IPS DF 6.9 (cell line): ENCODE data around the gene CCDC57.
"Not testable (repeated sequence)": the region's sequence is repeated elsewhere in the genome, so short reads cannot be mapped to it uniquely, and the experiment has no call there.

Source experiments
- DNase-seq: peaks from one replicate; pipeline ENCODE4 v3.0.0-alpha.2; 2013; ENCODE audit warnings: low read depth, low spot score
- H3K27ac ChIP-seq: one replicate; pipeline ENCODE4 v1.5.1; 2013; ENCODE audit warnings: low read length, control low read depth
- H3K27me3 ChIP-seq: 2 replicates; pipeline ENCODE4 v1.6.1; 2013; ENCODE audit warnings: mild to moderate bottlenecking, low read length; ENCODE audit not compliant: control insufficient read depth, insufficient read depth
- H3K36me3 ChIP-seq: 2 replicates; pipeline ENCODE4 v1.6.1; 2013; ENCODE audit warnings: low read length; ENCODE audit not compliant: control insufficient read depth, insufficient read depth
- H3K4me1 ChIP-seq: 2 replicates; pipeline ENCODE4 v1.6.1; 2013; ENCODE audit warnings: low read length; ENCODE audit not compliant: control insufficient read depth, insufficient read depth
- H3K4me3 ChIP-seq: 2 replicates; pipeline ENCODE4 v1.5.1; 2013; ENCODE audit warnings: mild to moderate bottlenecking, low read length
- H3K9me3 ChIP-seq: 2 replicates; pipeline ENCODE4 v1.6.1; 2013; ENCODE audit warnings: low read length, inconsistent platforms; ENCODE audit not compliant: control insufficient read depth, insufficient read depth
- WGBS: extraction: QIAGEN DNeasy Blood & Tissue Kit; methylation state at CpG from one replicate; pipeline ENCODE4 v1.1.7; 2013; ENCODE audit warnings: mixed read lengths, missing lambda C conversion rate; ENCODE audit not compliant: insufficient read length, insufficient coverage; 5-methylcytosine and 5-hydroxymethylcytosine counted together

CCDC57 gene

DNA sequence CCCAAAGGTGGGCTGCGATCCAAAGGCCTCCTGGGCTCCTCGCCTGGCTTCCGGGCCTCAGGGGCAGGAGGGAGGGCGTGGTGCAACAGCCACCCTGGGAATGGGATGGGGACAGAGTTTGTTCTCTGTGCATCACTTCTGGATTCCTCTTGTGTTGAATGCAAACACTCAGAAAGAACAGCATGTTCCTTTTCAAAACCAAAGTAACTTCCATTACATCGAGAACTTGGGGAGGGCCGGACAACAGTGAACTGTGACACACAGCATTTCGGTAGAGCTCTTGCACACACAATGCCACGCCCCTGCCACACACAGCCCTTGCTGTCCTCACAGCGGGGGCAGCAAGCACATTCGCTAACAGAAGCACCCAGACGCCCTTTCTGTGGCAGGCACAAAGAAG is 78.5 kb downstream of the CCDC57 start:
- no peak overlapping the region for H3K27ac ChIP-seq

DNA sequence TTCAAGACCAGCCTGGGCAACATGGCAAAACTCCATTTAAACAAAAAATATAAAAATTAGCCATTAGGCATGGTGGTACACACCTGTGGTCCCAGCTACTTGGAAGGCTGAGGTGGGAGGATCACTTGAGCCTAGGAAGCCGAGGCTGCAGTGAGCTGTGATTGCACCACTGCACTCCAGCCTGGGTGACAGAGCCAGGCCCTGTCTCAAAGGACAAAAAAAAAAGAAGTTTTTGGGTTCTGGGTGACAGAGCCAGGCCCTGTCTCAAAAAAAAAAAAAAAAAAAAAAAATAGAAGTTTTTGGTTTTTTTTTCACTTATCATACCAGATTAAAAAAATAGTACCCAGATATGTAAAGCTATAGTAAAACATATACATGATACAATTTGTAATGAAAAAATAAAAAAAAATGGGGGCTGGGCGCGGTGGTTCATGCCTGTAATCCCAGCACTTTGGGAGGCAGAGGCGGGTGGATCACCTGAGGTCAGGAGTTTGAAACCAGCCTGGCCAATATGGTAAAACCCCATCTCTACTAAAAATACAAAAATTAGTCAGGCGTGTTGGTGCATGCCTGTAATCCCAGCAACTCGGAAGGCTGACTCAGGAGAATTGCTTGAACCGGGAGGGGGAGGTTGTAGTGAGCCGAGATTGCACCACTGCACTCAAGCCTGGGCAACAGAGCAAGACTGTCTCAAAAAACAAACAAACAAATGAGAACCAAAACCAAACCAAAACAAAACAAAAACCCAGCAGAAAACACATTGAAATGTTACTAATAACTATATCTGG is 79.3 kb downstream of the CCDC57 start:
- not testable (repeated sequence) for H3K27me3 ChIP-seq, H3K4me3 ChIP-seq, H3K36me3 ChIP-seq, H3K9me3 ChIP-seq, H3K4me1 ChIP-seq, H3K27ac ChIP-seq, DNase-seq
- no CpG with 5 or more reads among the region's 8 CpGs for WGBS

More for the DNA sequence above, 78.5 kb downstream of the CCDC57 start:
- H3K9me3 ChIP-seq, result no peaks in the 10 kb centered on the region
- H3K36me3 ChIP-seq, result no peaks in the 10 kb centered on the region
- WGBS, result no CpG with 5 or more reads among the region's 11 CpGs
- DNase-seq, result no peak
- H3K4me3 ChIP-seq, result no peak overlapping the region
- H3K27me3 ChIP-seq, result no peaks in the 10 kb centered on the region
- H3K4me1 ChIP-seq, result no peaks in the 10 kb centered on the region

GRCh38 chr17:82129095-82129494 is 83.5 kb downstream of the CCDC57 start:
- H3K36me3 ChIP-seq, result no peaks in the 10 kb centered on the region
- H3K4me3 ChIP-seq, result no peak overlapping the region
- H3K27me3 ChIP-seq, result no peaks in the 10 kb centered on the region
- WGBS, result no CpG with 5 or more reads among the region's 4 CpGs
- H3K4me1 ChIP-seq, result no peaks in the 10 kb centered on the region
- no peaks in the 10 kb centered on the region for H3K9me3 ChIP-seq
- no peak for DNase-seq
- no peak overlapping the region for H3K27ac ChIP-seq

DNA sequence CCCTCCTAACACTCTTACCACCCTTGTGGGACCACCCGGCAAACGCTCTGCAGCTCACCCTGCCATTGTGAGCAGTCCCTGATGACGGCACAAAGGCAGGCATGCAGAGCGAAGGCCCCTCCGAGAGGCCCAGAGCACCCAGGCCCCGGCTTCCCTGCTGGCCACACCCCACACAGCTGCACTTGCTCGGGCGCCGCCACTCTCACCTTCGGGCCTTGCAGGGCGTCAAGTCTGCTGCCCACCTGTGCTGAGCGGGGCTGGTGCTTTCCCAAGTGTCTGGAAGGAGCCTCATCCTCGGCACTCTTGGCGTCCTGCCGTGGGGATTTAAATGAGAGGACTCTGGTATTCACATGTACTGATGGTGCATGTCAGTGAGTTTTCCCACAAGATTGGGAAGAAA is 84.4 kb downstream of the CCDC57 start:
- H3K27me3 ChIP-seq, result no peaks in the 10 kb centered on the region
- no peaks in the 10 kb centered on the region for H3K36me3 ChIP-seq
- no peaks in the 10 kb centered on the region for H3K9me3 ChIP-seq
- H3K4me1 ChIP-seq, result no peaks in the 10 kb centered on the region
- no peak overlapping the region for H3K4me3 ChIP-seq
- DNase-seq, result no peak
- WGBS, result no CpG with 5 or more reads among the region's 15 CpGs
- H3K27ac ChIP-seq, result no peak overlapping the region

DNA sequence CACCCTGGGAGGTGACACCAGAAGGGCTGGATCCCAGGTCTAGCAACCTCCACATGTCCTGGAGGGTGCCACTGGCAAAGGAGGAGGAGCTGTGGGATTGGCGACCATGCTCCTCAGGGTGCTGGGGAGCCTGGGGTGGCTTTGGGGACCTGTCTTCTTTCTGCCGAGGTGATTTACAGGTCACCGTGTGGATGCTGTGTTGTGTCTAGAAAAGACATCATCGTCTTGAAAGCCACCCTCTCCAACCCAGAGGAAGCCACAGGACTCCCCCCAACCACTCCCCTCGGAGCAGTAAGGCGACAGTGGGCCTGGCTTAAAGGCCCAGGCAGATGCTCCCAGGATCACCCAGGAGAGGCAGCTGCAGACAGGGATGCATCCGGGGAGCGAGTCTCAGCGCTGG is 84.9 kb downstream of the CCDC57 start:
- H3K9me3 ChIP-seq, result no peaks in the 10 kb centered on the region
- WGBS, result no CpG with 5 or more reads among the region's 9 CpGs
- no peaks in the 10 kb centered on the region for H3K36me3 ChIP-seq
- no peaks in the 10 kb centered on the region for H3K4me1 ChIP-seq
- no peaks in the 10 kb centered on the region for H3K27me3 ChIP-seq
- no peak overlapping the region for H3K27ac ChIP-seq
- no peak overlapping the region for H3K4me3 ChIP-seq
- no peak for DNase-seq

GRCh38 chr17:82127315-82127595 is 85.4 kb downstream of the CCDC57 start:
- DNase-seq, result no peak
- Histone ChIP-seq H3K27ac (no peak overlapping the region), H3K27me3 (no peaks in the 10 kb centered on the region), H3K4me3 (no peak overlapping the region), H3K9me3 (no peaks in the 10 kb centered on the region), H3K36me3 (no peaks in the 10 kb centered on the region), H3K4me1 (no peaks in the 10 kb centered on the region)
- WGBS, result no CpG with 5 or more reads among the region's 11 CpGs

GRCh38 chr17:82126556-82127314 is 85.9 kb downstream of the CCDC57 start:
- Histone ChIP-seq H3K27me3 (no peaks in the 10 kb centered on the region), H3K4me3 (no peak overlapping the region), H3K27ac (no peak overlapping the region), H3K36me3 (no peaks in the 10 kb centered on the region), H3K4me1 (no peaks in the 10 kb centered on the region), H3K9me3 (no peaks in the 10 kb centered on the region)
- no CpG with 5 or more reads among the region's 35 CpGs for WGBS
- no peak for DNase-seq

- no CpG with 5 or more reads among the region's 4 CpGs for WGBS
- Histone ChIP-seq H3K36me3 (no peaks in the 10 kb centered on the region), H3K27ac (no peak overlapping the region), H3K4me3 (no peak overlapping the region), H3K4me1 (no peaks in the 10 kb centered on the region), H3K27me3 (no peaks in the 10 kb centered on the region), H3K9me3 (no peaks in the 10 kb centered on the region)
- no peak for DNase-seq
These were observed 88.5 kb downstream of the CCDC57 start for GRCh38 chr17:82124101-82124500.

DNA sequence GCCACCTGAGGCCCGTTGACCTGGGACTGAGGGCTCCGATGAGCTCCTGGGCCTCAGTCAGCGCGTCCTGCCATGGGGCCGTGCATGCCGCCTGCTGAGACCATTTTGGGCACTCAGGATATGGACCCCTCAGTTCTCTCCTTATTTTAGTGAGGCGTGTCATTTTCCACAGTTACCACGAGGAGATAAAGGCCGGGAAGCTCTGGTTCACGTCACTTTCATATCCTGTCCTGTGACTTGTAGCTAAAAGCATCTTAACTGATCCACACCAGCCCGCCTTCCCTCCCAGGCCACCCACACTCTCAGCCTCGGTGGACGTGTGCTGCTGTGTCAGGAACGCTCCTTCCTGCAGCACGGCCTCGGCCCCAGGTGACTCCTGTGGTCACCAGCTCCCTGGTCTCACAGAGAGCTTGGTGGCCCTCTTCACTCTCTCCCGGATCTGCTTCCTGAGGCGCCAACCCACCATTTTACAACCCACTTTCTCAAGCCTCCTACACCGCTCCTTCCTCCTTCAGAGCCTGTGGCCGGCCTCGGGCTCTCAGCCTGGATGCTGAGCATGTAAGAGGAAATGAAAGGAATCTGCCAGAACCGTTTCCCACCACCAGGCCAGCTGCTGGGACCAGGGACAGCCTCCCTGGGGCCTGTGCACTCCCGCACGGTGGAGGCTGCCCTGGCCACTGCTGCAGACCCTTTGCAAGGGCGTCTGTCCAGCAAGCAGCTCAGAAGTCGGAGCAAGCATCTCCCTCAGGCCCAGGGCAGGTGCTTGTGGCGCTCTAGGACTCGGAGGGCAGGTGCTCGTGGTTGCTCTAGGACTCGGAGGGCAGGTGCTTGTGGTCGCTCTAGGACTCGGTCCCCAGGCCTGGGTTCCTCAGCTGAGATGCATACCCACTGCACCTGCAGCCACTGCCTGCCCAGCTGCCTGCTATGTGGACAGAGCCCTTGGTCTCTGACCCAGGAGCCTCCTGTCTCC is 90.7 kb downstream of the CCDC57 start:
- Histone ChIP-seq H3K9me3 (no peaks in the 10 kb centered on the region), H3K4me1 (no peaks in the 10 kb centered on the region), H3K27ac (no peak overlapping the region), H3K27me3 (no peaks in the 10 kb centered on the region), H3K4me3 (no peak overlapping the region), H3K36me3 (no peaks in the 10 kb centered on the region)
- WGBS, result no CpG with 5 or more reads among the region's 32 CpGs
- DNase-seq, result no peak

DNA sequence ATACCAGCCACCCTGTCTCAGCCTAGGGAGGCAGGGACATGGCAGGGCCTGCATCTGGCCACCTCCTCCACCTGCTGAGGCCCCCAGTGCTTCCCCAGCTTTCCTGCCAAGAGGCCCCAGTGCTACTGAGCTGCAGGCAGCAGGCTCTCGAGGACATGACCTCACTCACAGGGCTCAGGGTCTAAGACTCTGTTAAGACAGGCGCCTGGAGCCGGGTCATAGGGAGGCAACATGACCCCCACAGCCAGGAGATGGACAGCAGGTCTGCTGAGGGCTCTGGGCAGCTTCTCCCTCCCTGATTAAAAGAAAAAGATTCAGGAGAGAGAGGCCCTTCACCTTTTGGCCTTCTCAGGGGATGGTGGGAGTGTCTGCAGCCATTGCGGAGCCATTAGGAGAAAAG is 91.4 kb downstream of the CCDC57 start:
- no peak overlapping the region for H3K4me3 ChIP-seq
- no CpG with 5 or more reads among the region's 4 CpGs for WGBS
- no peaks in the 10 kb centered on the region for H3K36me3 ChIP-seq
- H3K9me3 ChIP-seq, result no peaks in the 10 kb centered on the region
- H3K27ac ChIP-seq, result no peak overlapping the region
- no peak for DNase-seq
- 0 out of 2 replicates have a peak, but pooled peaks cover 2% of the 10 kb centered on the region for H3K4me1 ChIP-seq
- no peaks in the 10 kb centered on the region for H3K27me3 ChIP-seq
